B cell (primary cell): ENCODE data around the gene GMPPB. TPM values are rescaled to one million over a fixed set of nuclear protein-coding genes. Genes with fewer than 3 reads are reported as not detected.
"Not testable (repeated sequence)": the region's sequence is repeated elsewhere in the genome, so short reads cannot be mapped to it uniquely, and the experiment has no call there.

Experiments
- ATAC-seq: fragments of 200-7000 bp; cut with Tn5 transposase; one replicate; pipeline ENCODE4 v1.10.0; 2021; ENCODE audit warnings: low read depth, mild to moderate bottlenecking, moderate number of reproducible peaks, moderate library complexity
- CTCF ChIA-PET: fragments of 350-600 bp; sonication (Branson Sonifier 250); formaldehyde crosslinking; loops from one replicate; lab custom pipeline; 2021; ENCODE audit warnings: antibody characterized with exemption, inconsistent platforms; lab: Charles Lee
- POLR2A ChIA-PET: fragments of 350-600 bp; sonication (Branson Sonifier 250); formaldehyde crosslinking; loops from one replicate; lab custom pipeline; 2021; ENCODE audit warnings: antibody characterized with exemption; lab: Charles Lee
- DNase-seq: peaks from one replicate; pipeline ENCODE4 v3.0.0; 2013
- H2AFZ ChIP-seq: 2 replicates; pipeline ENCODE4 v1.6.1; 2012; ENCODE audit warnings: mild to moderate bottlenecking, low read depth, low read length; ENCODE audit not compliant: insufficient read depth, poor library complexity, severe bottlenecking
- H3K27ac ChIP-seq, 2 donors: 1 replicate in 1 of 2; 2 replicates in 1 of 2; pipeline ENCODE4 v1.5.1; 2012 to 2013; ENCODE audit warnings: low read length in 2 of 2, mild to moderate bottlenecking in 2 of 2, moderate library complexity in 1 of 2
- H3K27me3 ChIP-seq, 4 experiments: fragments of 200-600 bp in 1 of 4; sonication (generic) in 1 of 4; replicated peaks in 1 of 4; 1 replicate in 2 of 4; 2 replicates in 2 of 4; pipeline versions ENCODE4 v1.6.1 to v1.7.0; 2013 to 2016; ENCODE audit warnings: low read length in 3 of 4, mild to moderate bottlenecking in 2 of 4, mixed read lengths in 1 of 4, moderate library complexity in 1 of 4; ENCODE audit not compliant: insufficient read depth in 4 of 4, control insufficient read depth in 3 of 4; ENCODE audit errors: control extremely low read depth in 1 of 4
- H3K36me3 ChIP-seq, 2 experiments: replicated peaks in 1 of 2; 1 replicate in 1 of 2; 2 replicates in 1 of 2; pipeline versions ENCODE4 v1.6.1 to v1.7.1; 2013; ENCODE audit warnings: low read length in 1 of 2; ENCODE audit not compliant: insufficient read depth in 2 of 2, control insufficient read depth in 1 of 2; ENCODE audit errors: control extremely low read depth in 1 of 2, extremely low read depth in 1 of 2
- H3K4me1 ChIP-seq, 2 donors: fragments of 200-600 bp in 1 of 2; sonication (generic) in 1 of 2; 1 replicate in 1 of 2; 2 replicates in 1 of 2; pipeline versions ENCODE4 v1.5.1 to v1.6.1; 2013 to 2017; ENCODE audit warnings: low read length in 2 of 2; ENCODE audit not compliant: control insufficient read depth in 2 of 2, insufficient read depth in 2 of 2
- H3K4me2 ChIP-seq: replicated peaks from 2 replicates; pipeline ENCODE3; 2012; ENCODE audit warnings: mild to moderate bottlenecking, low read depth, low read length; ENCODE audit not compliant: poor library complexity, severe bottlenecking
- H3K4me3 ChIP-seq, 5 experiments: fragments of 200-600 bp in 1 of 5; sonication (generic) in 1 of 5; 1 replicate in 3 of 5; 2 replicates in 2 of 5; pipeline versions ENCODE4 v1.5.1 to v1.7.0; 2011 to 2016; ENCODE audit warnings: low read length in 4 of 5, mild to moderate bottlenecking in 4 of 5, low read depth in 2 of 5, control low read depth in 1 of 5, moderate library complexity in 1 of 5; ENCODE audit not compliant: insufficient read depth in 1 of 5; ENCODE audit errors: control extremely low read depth in 1 of 5, extremely low read depth in 1 of 5
- H3K79me2 ChIP-seq: fragments of 200-600 bp; sonication (generic); one replicate; pipeline ENCODE4 v1.6.0; 2016; ENCODE audit warnings: low read length; ENCODE audit not compliant: control insufficient read depth, insufficient read depth
- H3K9ac ChIP-seq: fragments of 200-600 bp; sonication (generic); 2 replicates; pipeline ENCODE4 v1.6.1; 2017; ENCODE audit warnings: mild to moderate bottlenecking, low read length, moderate library complexity
- H3K9me3 ChIP-seq, 3 donors: one replicate each; pipeline versions ENCODE4 v1.6.1 to v1.7.1; 2013; ENCODE audit warnings: low read length in 2 of 3; ENCODE audit not compliant: control insufficient read depth in 2 of 3, insufficient read depth in 1 of 3; ENCODE audit errors: control extremely low read depth in 1 of 3
- H4K20me1 ChIP-seq: 2 replicates; pipeline ENCODE4 v1.6.0; 2012; ENCODE audit warnings: mild to moderate bottlenecking, low read length; ENCODE audit not compliant: insufficient read depth, control insufficient read depth, poor library complexity, severe bottlenecking
- H3K27ac Mint-ChIP-seq: one replicate; pipeline ENCODE4 v1.8.0; 2021; ENCODE audit warnings: mixed read lengths
- H3K27me3 Mint-ChIP-seq: one replicate; pipeline ENCODE4 v1.8.0; 2021; ENCODE audit warnings: mixed read lengths
- H3K4me1 Mint-ChIP-seq: one replicate; pipeline ENCODE4 v1.8.0; 2021; ENCODE audit warnings: mixed read lengths
- H3K4me3 Mint-ChIP-seq: one replicate; pipeline ENCODE4 v1.8.0; 2021; ENCODE audit warnings: mixed read lengths
- H3K9me3 Mint-ChIP-seq: one replicate; pipeline ENCODE4 v1.8.0; 2022; ENCODE audit warnings: mixed read lengths; ENCODE audit not compliant: insufficient read depth
- EZH2 ChIP-seq: IDR thresholded peaks from 2 replicates; pipeline ENCODE4 v1.6.1; 2012; ENCODE audit warnings: borderline replicate concordance, low read depth, mild to moderate bottlenecking, moderate library complexity, low read length; ENCODE audit not compliant: insufficient read depth, poor library complexity, severe bottlenecking
- WGBS: methylation state at CpG from one replicate; pipeline ENCODE4 v1.1.5; 2013; ENCODE audit warnings: missing lambda C conversion rate; ENCODE audit not compliant: insufficient coverage; 5-methylcytosine and 5-hydroxymethylcytosine counted together
- intact Hi-C: fragments of 100-400 bp; cut with micrococcal nuclease; formaldehyde crosslinking; loops from one replicate; pipeline ENCODE4 v1.10.0; 2022
- polyA plus RNA-seq: library from polyadenylated mRNA; depleted of rRNA; stranded (reverse); fragments of >200 nt; gene quantifications from 2 replicates; pipeline ENCODE4 v1.2.3, GENCODE V29; 2012
- total RNA-seq, 2 donors: library from RNA; stranded (reverse); fragments of 120-200 nt in 1 of 2; gene quantifications; 1 replicate in 1 of 2; 2 replicates in 1 of 2; pipeline versions ENCODE4 v1.2.3 to v1.2.4, GENCODE V29; 2013 to 2022
- TF ChIP-seq, protein P1 (sequence below): fragments of 200-600 bp; IDR thresholded peaks from one replicate; pipeline ENCODE4 v1.8.0; 2022; ENCODE audit warnings: antibody characterized with exemption, mild to moderate bottlenecking

The GMPPB gene
- total and polyA plus RNA-seq, 2 donors (not counting 1 experiment from before 2014, with no cell fraction given): 31.4 to 32.5 TPM

GRCh38 chr3:49751501-49751900, 27.8 kb upstream of the GMPPB start:
- no CpG with 5 or more reads among the region's 4 CpGs for WGBS
- H3K27me3 ChIP-seq: no peaks in the 10 kb centered on the region
- no peaks in the 10 kb centered on the region for H3K9me3 ChIP-seq
- DNase-seq: no peak
- no peak overlapping the region for H3K9ac ChIP-seq
- Mint-ChIP-seq H3K27ac (no peak overlapping the region), H3K4me3 (no peak overlapping the region), H3K9me3 (no peaks in the 10 kb centered on the region), H3K4me1 (peaks cover 20% of the 10 kb centered on the region), H3K27me3 (no peaks in the 10 kb centered on the region)
- H3K4me3 ChIP-seq: no peak overlapping the region
- H3K27ac ChIP-seq: no peak overlapping the region
- peaks cover 63% of the 10 kb centered on the region for H4K20me1 ChIP-seq
- ATAC-seq: no peak
- H3K4me2 ChIP-seq: no peak overlapping the region
- ChIA-PET POLR2A (no interaction called here), CTCF (no interaction called here)
- H2AFZ ChIP-seq: no peak overlapping the region
- peaks cover 4 to 26% of the 10 kb centered on the region in 2 experiments for H3K36me3 ChIP-seq
- H3K4me1 ChIP-seq: peaks cover 0 to 4% of the 10 kb centered on the region in 2 donors
- peaks cover 91% of the 10 kb centered on the region for H3K79me2 ChIP-seq
- TF ChIP-seq EZH2: no peak
- TF ChIP-seq, protein P1, sequence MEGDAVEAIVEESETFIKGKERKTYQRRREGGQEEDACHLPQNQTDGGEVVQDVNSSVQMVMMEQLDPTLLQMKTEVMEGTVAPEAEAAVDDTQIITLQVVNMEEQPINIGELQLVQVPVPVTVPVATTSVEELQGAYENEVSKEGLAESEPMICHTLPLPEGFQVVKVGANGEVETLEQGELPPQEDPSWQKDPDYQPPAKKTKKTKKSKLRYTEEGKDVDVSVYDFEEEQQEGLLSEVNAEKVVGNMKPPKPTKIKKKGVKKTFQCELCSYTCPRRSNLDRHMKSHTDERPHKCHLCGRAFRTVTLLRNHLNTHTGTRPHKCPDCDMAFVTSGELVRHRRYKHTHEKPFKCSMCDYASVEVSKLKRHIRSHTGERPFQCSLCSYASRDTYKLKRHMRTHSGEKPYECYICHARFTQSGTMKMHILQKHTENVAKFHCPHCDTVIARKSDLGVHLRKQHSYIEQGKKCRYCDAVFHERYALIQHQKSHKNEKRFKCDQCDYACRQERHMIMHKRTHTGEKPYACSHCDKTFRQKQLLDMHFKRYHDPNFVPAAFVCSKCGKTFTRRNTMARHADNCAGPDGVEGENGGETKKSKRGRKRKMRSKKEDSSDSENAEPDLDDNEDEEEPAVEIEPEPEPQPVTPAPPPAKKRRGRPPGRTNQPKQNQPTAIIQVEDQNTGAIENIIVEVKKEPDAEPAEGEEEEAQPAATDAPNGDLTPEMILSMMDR: no peak
- intact Hi-C loops: no loop called here

- no peak overlapping the region for H3K4me3 ChIP-seq
- POLR2A ChIA-PET: no interaction called here
- peaks cover 56% of the 10 kb centered on the region for H4K20me1 ChIP-seq
- H3K27ac Mint-ChIP-seq: no peak overlapping the region
- 96% methylated on average over 4 of the region's 4 CpGs for WGBS
- H3K9me3 ChIP-seq: no peaks in the 10 kb centered on the region
- no peak overlapping the region for H3K4me3 Mint-ChIP-seq
- ATAC-seq (no peak), DNase-seq (no peak)
- H3K27me3 Mint-ChIP-seq: no peaks in the 10 kb centered on the region
- peaks cover 85% of the 10 kb centered on the region for H3K79me2 ChIP-seq
- no peak overlapping the region for H3K9ac ChIP-seq
- CTCF ChIA-PET: no interaction called here
- no peaks in the 10 kb centered on the region for H3K27me3 ChIP-seq
- H3K27ac ChIP-seq: no peak overlapping the region
- no peak overlapping the region for H3K4me2 ChIP-seq
- no peaks in the 10 kb centered on the region for H3K4me1 ChIP-seq
- intact Hi-C loops: no loop called here
- H3K9me3 Mint-ChIP-seq: no peaks in the 10 kb centered on the region
- peaks cover 4 to 36% of the 10 kb centered on the region in 2 experiments for H3K36me3 ChIP-seq
- H2AFZ ChIP-seq: no peak overlapping the region
- TF ChIP-seq, protein P1: no peak
- TF ChIP-seq EZH2: no peak
- peaks cover 13% of the 10 kb centered on the region for H3K4me1 Mint-ChIP-seq
Measured at GRCh38 chr3:49750056-49750455, 26.3 kb upstream of the GMPPB start.

DNA sequence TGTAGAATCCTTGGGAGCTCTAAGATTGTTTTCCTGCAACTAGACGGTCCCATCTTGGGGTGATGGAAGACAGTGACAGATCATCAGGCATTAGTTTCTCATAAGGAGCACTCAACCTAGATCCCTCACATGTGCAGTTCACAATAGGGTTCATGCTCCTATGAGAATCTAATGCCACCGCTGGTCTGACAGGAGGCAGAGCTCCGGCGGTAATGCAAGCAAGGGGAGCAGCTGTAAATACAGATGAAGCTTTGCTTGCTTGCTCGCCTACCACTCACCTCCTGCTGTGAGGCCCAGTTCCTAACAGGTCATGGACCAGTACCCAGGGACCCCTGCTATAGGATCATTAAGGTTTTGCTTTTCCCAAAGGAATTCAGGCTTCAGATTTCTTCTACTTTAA, 25.1 kb upstream of the GMPPB start:
- peaks cover 82% of the 10 kb centered on the region for H3K79me2 ChIP-seq
- H3K27ac Mint-ChIP-seq: not testable (repeated sequence)
- CTCF ChIA-PET: interaction anchor here (0.7 to 0.8 kb wide), 2 partner anchors 17 to 23 kb away, joined by 4 to 7 read pairs; no protein-coding TSS in a partner anchor

More for the DNA sequence above, 25.1 kb upstream of the GMPPB start:
- H3K4me3 Mint-ChIP-seq, H3K9me3 Mint-ChIP-seq, intact Hi-C loops, H3K4me1 Mint-ChIP-seq, H2AFZ ChIP-seq, DNase-seq, H3K4me3 ChIP-seq, H3K4me2 ChIP-seq, H3K4me1 ChIP-seq, H3K27me3 Mint-ChIP-seq, ATAC-seq, H3K9ac ChIP-seq, H3K9me3 ChIP-seq, POLR2A ChIA-PET, H3K27me3 ChIP-seq, H3K27ac ChIP-seq: not testable (repeated sequence)
- H4K20me1 ChIP-seq: peaks cover 52% of the 10 kb centered on the region
- peaks cover 4 to 39% of the 10 kb centered on the region in 2 experiments for H3K36me3 ChIP-seq
- 100% methylated on average over 3 of the region's 5 CpGs for WGBS
